ENCODE measurements around the gene MLN.

The MLN gene

DNA sequence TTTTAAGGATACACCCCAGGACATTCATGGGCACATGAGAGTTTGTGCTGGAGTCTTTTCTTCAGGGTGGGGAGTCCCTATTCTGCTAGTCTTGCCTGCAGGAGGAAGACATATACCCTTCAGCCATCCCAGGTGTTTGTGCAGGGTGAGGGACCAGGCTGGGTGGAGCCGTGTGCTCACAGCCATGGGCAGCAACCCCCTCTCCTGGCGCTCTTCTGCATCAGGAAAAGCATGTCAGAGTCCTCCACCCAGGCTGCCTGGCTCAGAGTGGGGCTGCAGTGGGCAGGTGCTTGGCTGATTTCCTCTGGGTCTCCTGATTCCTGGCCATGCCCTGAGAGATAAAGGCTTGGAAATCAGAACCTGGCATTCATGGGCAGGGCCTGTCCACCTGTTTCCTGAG lies 22.7 kb upstream of the MLN start:
- no peaks in the 10 kb centered on the region for H3K4me1 Mint-ChIP-seq
- ATAC-seq (no peak), DNase-seq (no peak)
- peaks cover 28% of the 10 kb centered on the region for H3K27me3 Mint-ChIP-seq
- no peaks in the 10 kb centered on the region for H3K9me3 Mint-ChIP-seq
- no peak overlapping the region for H3K27ac Mint-ChIP-seq
- H3K4me3 Mint-ChIP-seq: no peak overlapping the region

DNA sequence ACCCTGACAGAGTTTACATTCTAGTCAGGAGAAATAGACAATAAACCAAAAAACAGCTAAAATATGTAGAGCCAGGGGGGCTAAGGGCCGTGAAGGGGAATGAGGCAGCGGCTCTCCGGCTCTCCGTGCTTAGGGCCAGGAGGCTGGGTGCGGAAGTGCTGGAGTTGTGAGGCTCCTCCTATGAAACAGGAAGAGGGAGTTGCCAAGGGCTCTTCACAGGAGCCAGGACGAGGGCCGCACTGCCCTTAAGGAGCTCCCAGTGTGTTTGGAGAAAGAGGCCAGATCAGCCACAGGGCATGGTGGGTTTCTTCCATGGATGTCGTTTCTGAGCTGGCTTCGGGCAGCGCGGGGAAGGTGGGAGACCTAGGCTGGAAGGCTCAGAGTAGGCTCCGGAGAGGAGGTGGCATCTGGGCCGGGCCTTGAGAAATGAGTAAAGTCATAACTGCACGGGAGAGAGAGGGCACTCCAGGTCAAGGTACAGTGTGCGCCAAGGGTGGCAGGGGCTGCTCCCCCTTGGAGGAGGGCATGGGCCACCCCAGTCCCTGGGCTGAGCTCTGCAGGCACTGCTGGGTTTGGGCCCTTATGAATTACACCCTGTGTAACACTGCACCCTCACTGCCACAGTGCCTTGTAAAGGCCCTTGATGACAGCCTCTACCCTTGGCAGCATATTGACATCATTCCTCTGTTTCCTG lies 20.8 kb upstream of the MLN start:
- Mint-ChIP-seq H3K27me3 (peaks cover 9% of the 10 kb centered on the region), H3K4me1 (peaks cover 8% of the 10 kb centered on the region), H3K9me3 (no peaks in the 10 kb centered on the region), H3K27ac (no peak overlapping the region), H3K4me3 (no peak overlapping the region)
- DNase-seq (no peak), ATAC-seq (no peak)

DNA sequence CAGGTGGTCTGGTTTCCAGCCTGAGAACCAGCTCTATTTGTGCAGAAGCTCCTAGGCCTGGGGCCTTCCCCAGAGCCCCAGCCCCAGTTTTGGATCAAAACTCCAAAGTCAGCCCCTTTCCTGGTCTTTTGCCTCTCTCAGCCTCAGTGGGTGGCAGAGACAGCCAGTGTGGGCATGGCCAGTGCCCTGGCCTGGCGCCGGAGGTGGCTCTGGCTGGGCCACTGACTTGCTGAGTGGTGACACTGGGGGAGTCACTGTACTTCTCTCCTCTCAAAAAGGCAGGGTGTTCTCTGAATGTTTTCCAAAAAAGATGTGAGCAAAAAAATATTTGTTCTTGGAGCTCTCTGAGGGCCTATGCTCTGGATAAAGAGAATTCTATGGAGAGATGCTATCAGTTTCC lies 20.0 kb upstream of the MLN start:
- peaks cover 8% of the 10 kb centered on the region for H3K27me3 Mint-ChIP-seq
- H3K9me3 Mint-ChIP-seq: no peaks in the 10 kb centered on the region
- H3K4me3 Mint-ChIP-seq: no peak overlapping the region
- H3K4me1 Mint-ChIP-seq: peaks cover 9% of the 10 kb centered on the region
- no peak for DNase-seq
- no peak overlapping the region for H3K27ac Mint-ChIP-seq
- ATAC-seq: no peak

DNA sequence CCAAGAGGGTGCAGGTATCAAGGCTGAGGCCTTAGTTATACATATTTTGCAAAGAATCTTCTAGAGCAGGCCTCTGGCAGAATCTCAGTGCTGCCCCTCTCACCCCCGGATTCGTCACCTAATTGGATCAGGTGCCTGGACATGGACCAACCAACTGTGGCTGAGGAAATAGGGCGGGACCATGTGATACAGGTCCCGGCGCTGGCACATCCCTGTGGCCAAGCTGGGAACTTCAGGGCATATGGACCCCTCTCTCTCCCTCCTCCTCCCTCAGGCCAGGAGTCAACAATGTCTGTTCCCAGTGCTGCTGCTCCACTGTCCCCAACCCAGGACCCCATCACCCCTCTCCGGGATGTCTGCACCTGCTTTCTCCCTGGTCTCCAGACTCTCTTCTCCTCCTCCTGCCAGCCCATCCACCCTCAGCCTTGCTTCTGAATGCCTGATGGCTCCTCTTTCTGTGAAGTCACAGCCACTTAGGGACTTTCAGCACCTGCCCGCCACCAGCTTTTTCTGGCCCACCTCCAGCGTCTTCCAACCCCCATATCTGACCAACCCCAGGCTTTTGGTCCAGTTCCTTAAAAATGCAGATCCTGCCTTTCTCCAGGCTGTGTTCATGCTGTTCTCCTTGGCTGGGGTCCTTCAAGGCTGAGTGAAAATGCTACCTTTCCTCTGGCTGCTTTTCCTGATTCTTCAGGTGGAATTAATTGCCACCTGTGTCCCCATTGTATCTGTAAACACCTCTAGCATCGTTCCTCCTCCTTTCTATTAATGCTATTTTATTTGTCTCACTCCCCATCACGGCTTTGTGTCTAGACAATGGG lies 19.0 kb upstream of the MLN start:
- Mint-ChIP-seq H3K4me3 (no peak overlapping the region), H3K27ac (no peak overlapping the region), H3K4me1 (peaks cover 17% of the 10 kb centered on the region), H3K27me3 (peaks cover 9% of the 10 kb centered on the region), H3K9me3 (no peaks in the 10 kb centered on the region)
- no peak for DNase-seq
- no peak for ATAC-seq

DNA sequence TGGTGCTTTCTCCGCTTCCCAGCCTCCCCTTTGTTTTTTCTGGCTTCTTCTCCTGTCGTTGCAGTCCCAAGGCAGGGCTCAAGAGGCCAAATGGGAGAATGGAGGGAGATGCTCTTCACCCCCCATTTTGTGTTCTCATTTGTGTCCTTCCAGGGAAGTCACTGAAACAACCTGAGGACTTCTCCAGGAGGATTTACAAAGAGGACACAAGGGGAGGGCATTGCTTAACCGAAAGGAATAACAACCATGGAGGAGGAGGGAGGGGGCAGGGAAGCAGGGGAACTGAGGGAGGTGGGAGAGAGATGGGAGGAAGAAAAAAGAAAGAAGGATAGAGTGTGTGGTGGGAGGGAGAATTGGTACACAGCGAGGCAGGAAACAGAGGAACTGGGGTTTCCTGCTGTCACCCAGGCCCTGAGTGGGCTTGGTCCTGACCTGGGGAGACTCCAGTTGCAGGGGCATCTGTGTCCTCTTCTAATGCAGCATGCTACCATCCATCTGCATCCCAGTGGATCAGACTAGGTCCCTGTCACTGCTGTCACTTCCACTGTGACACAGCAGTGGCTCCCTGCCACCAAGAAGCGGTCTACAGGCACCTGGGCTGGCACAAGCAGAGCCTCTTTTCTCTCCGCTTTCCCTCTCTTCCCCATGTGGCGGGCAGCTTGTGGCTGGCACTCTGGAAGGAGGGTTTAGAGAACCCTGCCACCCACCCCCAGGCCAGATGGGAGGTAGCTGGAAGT lies 17.1 kb upstream of the MLN start:
- no peak for ATAC-seq
- Mint-ChIP-seq H3K9me3 (no peaks in the 10 kb centered on the region), H3K4me1 (peaks cover 17% of the 10 kb centered on the region), H3K27ac (no peak overlapping the region), H3K27me3 (peaks cover 22% of the 10 kb centered on the region), H3K4me3 (no peak overlapping the region)
- no peak for DNase-seq

- Mint-ChIP-seq H3K27ac (no peak overlapping the region), H3K9me3 (no peaks in the 10 kb centered on the region), H3K4me3 (no peak overlapping the region)
Measured at GRCh38 chr6:33820243-33820642, 16.4 kb upstream of the MLN start.

GRCh38 chr6:33819021-33819420 lies 15.2 kb upstream of the MLN start:
- ATAC-seq: no peak
- H3K9me3 Mint-ChIP-seq: no peaks in the 10 kb centered on the region
- H3K4me1 Mint-ChIP-seq: peaks cover 17% of the 10 kb centered on the region
- H3K4me3 Mint-ChIP-seq: no peak overlapping the region
- no peak overlapping the region for H3K27ac Mint-ChIP-seq
- DNase-seq: no peak
- H3K27me3 Mint-ChIP-seq: peaks cover 41% of the 10 kb centered on the region

More at GRCh38 chr6:33820243-33820642, 16.4 kb upstream of the MLN start:
- DNase-seq (no peak), ATAC-seq (no peak)
- Mint-ChIP-seq H3K4me1 (peaks cover 17% of the 10 kb centered on the region), H3K27me3 (peaks cover 29% of the 10 kb centered on the region)

GRCh38 chr6:33818293-33818692 lies 14.5 kb upstream of the MLN start:
- DNase-seq (no peak), ATAC-seq (no peak)
- H3K4me3 Mint-ChIP-seq: no peak overlapping the region
- peaks cover 17% of the 10 kb centered on the region for H3K4me1 Mint-ChIP-seq
- peaks cover 49% of the 10 kb centered on the region for H3K27me3 Mint-ChIP-seq
- no peaks in the 10 kb centered on the region for H3K9me3 Mint-ChIP-seq
- no peak overlapping the region for H3K27ac Mint-ChIP-seq

DNA sequence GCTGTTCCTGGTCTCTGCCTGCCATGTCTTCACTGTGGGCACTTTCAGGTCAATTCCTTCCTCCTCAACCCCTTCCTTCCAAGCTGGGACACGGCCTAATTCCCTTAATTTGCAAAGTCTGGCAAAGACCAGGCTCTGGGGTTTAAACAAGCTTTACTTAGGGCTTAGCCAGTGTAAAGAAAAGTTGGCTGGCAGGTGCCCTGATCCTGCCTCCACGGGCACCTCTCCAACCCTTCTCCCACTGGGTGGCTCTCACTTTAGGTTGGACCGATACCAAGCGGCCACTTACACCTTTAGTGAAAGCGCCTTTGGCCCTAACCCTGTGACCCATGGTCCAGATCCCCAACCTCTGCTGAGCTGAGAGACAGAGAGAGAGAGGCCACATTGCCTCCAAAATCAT lies 13.7 kb upstream of the MLN start:
- Mint-ChIP-seq H3K27me3 (peaks cover 49% of the 10 kb centered on the region), H3K27ac (no peak overlapping the region), H3K4me1 (peaks cover 17% of the 10 kb centered on the region), H3K4me3 (no peak overlapping the region), H3K9me3 (no peaks in the 10 kb centered on the region)
- ATAC-seq: no peak
- no peak for DNase-seq

- Mint-ChIP-seq H3K4me3 (no peak overlapping the region), H3K9me3 (no peaks in the 10 kb centered on the region), H3K27ac (no peak overlapping the region), H3K27me3 (peaks cover 54% of the 10 kb centered on the region), H3K4me1 (peaks cover 17% of the 10 kb centered on the region)
- ATAC-seq (no peak), DNase-seq (no peak)
Measured at GRCh38 chr6:33816911-33817310, 13.1 kb upstream of the MLN start.

DNA sequence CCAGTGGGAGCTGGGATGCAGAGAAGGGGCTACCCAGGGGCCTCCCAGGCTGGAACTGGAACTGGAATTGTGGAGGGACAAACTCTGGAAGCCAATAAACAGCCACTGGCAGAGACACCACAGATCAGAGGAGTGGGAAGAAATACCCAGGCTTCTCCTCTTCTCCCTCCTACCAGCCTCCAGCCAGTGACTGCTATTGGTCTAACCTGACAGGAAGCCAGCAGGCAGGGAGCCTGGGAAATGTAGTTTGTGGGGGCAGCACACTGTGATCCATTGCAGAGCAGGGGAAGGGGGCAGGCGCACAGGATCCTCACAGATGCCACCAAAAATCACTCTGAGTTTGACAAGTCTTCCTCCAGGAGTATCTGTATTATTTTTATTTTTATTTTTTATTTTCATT lies 12.1 kb upstream of the MLN start:
- Mint-ChIP-seq H3K9me3 (no peaks in the 10 kb centered on the region), H3K27ac (no peak overlapping the region), H3K4me3 (no peak overlapping the region), H3K27me3 (peaks cover 65% of the 10 kb centered on the region), H3K4me1 (peaks cover 13% of the 10 kb centered on the region)
- ATAC-seq (peak; percentile 45), DNase-seq (no peak)

- no peak overlapping the region for H3K4me3 Mint-ChIP-seq
- peaks cover 15% of the 10 kb centered on the region for H3K4me1 Mint-ChIP-seq
- peaks cover 77% of the 10 kb centered on the region for H3K27me3 Mint-ChIP-seq
- ATAC-seq (no peak), DNase-seq (no peak)
- H3K27ac Mint-ChIP-seq: peak overlapping the region in 1 of 2 donors; percentile 87
- H3K9me3 Mint-ChIP-seq: no peaks in the 10 kb centered on the region
Measured at GRCh38 chr6:33813990-33814985, 10.5 kb upstream of the MLN start.

- Mint-ChIP-seq H3K4me3 (no peak overlapping the region), H3K27me3 (peaks cover 86% of the 10 kb centered on the region), H3K4me1 (peaks cover 14% of the 10 kb centered on the region), H3K9me3 (no peaks in the 10 kb centered on the region), H3K27ac (no peak overlapping the region)
- DNase-seq (no peak), ATAC-seq (no peak)
Measured at GRCh38 chr6:33813246-33813904, 9.6 kb upstream of the MLN start.

DNA sequence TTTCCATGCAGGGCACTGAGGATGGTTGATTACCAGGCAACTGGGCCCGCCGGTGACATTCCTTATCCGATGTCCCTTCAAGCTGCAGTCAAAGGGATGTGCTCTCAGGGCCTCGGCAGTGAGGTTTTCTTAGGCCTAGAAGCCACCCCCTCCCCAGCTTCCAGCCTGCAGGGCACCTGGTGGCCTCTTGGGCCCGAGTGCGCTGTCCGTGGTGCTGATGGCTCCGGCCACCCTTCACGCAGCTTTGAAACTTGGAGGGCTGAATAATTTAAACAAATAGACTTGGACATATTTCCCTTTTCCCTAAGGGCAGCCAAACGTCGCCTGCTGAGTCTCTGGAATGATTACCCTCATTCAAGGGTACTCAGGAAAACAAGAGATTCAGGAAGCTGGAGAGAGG lies 8.9 kb upstream of the MLN start:
- Mint-ChIP-seq H3K4me3 (no peak overlapping the region), H3K4me1 (peaks cover 17% of the 10 kb centered on the region), H3K27ac (no peak overlapping the region), H3K27me3 (peaks cover 92% of the 10 kb centered on the region), H3K9me3 (no peaks in the 10 kb centered on the region)
- ATAC-seq (no peak), DNase-seq (peak; percentile 25 to 32)
